Measurements from ENCODE around the gene CCDC201.

DNA sequence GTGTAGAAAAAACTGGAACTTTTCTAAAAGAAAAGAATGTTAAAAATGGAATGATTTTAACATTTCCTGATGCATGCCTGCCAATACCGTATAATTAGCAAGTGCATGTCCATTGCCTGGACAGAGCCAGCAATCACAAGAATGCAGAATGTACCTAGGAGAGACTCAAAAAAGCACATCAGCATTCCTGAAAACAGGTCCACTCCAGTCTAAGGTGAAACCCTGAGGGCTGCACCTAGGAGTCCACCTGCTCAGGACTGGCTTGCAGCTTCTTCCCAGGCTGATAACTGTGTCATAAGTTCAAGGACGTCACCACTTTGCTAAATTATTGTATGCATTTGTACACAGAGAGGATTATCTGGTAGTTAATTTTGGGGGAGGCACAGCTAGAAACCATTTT, 5.4 kb downstream of the CCDC201 start:
- TF ChIP-seq MAZ (IDR thresholded peaks at IDR 0.05; ENCODE audit: borderline replicate concordance, low read depth, low read length) (no peak), RAD21 (IDR thresholded peaks at IDR 0.05; ENCODE audit: low read length) (no peak), MXI1 (IDR thresholded peaks at IDR 0.05; ENCODE audit: borderline replicate concordance, low read depth, low read length) (no peak), SMC3 (IDR thresholded peaks at IDR 0.05; ENCODE audit: low read depth, low read length) (no peak), POLR2A (IDR thresholded peaks at IDR 0.05; ENCODE audit: low read depth, low read length) (no peak), RFX5 (IDR thresholded peaks at IDR 0.05; ENCODE audit: low read depth, low read length) (no peak), MAFK (IDR thresholded peaks at IDR 0.05; ENCODE audit: low read depth, low read length) (no peak), CHD1 (IDR thresholded peaks at IDR 0.05; ENCODE audit: low read depth, low read length) (no peak), RCOR1 (IDR thresholded peaks at IDR 0.05; ENCODE audit: insufficient replicate concordance, low read length) (no peak), BHLHE40 (IDR thresholded peaks at IDR 0.05; ENCODE audit: low read depth, low read length) (no peak)
- TF ChIP-seq, protein P1, sequence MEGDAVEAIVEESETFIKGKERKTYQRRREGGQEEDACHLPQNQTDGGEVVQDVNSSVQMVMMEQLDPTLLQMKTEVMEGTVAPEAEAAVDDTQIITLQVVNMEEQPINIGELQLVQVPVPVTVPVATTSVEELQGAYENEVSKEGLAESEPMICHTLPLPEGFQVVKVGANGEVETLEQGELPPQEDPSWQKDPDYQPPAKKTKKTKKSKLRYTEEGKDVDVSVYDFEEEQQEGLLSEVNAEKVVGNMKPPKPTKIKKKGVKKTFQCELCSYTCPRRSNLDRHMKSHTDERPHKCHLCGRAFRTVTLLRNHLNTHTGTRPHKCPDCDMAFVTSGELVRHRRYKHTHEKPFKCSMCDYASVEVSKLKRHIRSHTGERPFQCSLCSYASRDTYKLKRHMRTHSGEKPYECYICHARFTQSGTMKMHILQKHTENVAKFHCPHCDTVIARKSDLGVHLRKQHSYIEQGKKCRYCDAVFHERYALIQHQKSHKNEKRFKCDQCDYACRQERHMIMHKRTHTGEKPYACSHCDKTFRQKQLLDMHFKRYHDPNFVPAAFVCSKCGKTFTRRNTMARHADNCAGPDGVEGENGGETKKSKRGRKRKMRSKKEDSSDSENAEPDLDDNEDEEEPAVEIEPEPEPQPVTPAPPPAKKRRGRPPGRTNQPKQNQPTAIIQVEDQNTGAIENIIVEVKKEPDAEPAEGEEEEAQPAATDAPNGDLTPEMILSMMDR (conservative IDR thresholded peaks at IDR 0.05; ENCODE audit: low read depth, low read length) = no peak

All from IMR-90 (cell line).